ENCODE measurements around the gene KRTAP5-2.

GRCh38 chr11:1643146-1643690 is 45.1 kb upstream of the KRTAP5-2 start:
- TF ChIP-seq YY1 (IDR thresholded peaks at IDR 0.05; ENCODE audit: low read depth) (no peak), EP300 (IDR thresholded peaks at IDR 0.05; ENCODE audit: borderline replicate concordance) (no peak), TEAD4 (IDR thresholded peaks at IDR 0.05) (no peak), MAX (IDR thresholded peaks at IDR 0.05) (no peak), TCF12 (IDR thresholded peaks at IDR 0.05; ENCODE audit: low read depth) (no peak)
- TF ChIP-seq, protein P1, sequence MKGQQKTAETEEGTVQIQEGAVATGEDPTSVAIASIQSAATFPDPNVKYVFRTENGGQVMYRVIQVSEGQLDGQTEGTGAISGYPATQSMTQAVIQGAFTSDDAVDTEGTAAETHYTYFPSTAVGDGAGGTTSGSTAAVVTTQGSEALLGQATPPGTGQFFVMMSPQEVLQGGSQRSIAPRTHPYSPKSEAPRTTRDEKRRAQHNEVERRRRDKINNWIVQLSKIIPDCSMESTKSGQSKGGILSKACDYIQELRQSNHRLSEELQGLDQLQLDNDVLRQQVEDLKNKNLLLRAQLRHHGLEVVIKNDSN (IDR thresholded peaks at IDR 0.05): no peak
